OCI-LY7 (cell line): Measurements from ENCODE around the gene LGR5.

Source experiments
- CTCF ChIP-seq: fragments of 200-600 bp; sonication (generic); conservative IDR thresholded peaks from 2 replicates; pipeline ENCODE4 v1.5.1; 2014; ENCODE audit warnings: mild to moderate bottlenecking, antibody characterized with exemption, low read length, moderate library complexity, mixed read lengths
- EZH2phosphoT487 ChIP-seq: fragments of 200-600 bp; sonication (generic); IDR thresholded peaks from 2 replicates; pipeline ENCODE4 v1.6.1; 2018; ENCODE audit warnings: low read depth, borderline replicate concordance, mild to moderate bottlenecking, mixed run types, antibody characterized with exemption, low read length, moderate library complexity, mixed read lengths

- TF ChIP-seq EZH2phosphoT487 (no peak), CTCF (no peak)
These were observed 12.4 kb downstream of the LGR5 start for GRCh38 chr12:71452006-71452405.
